ENCODE measurements around the gene IL17C. TPM values are rescaled to one million over a fixed set of nuclear protein-coding genes. Genes with fewer than 3 reads are reported as not detected.

The IL17C gene
- total and polyA plus RNA-seq, 10 of the 15 experiments (the other 5 are each of a cell fraction or from before 2014, with no cell fraction given): not detected

DNA sequence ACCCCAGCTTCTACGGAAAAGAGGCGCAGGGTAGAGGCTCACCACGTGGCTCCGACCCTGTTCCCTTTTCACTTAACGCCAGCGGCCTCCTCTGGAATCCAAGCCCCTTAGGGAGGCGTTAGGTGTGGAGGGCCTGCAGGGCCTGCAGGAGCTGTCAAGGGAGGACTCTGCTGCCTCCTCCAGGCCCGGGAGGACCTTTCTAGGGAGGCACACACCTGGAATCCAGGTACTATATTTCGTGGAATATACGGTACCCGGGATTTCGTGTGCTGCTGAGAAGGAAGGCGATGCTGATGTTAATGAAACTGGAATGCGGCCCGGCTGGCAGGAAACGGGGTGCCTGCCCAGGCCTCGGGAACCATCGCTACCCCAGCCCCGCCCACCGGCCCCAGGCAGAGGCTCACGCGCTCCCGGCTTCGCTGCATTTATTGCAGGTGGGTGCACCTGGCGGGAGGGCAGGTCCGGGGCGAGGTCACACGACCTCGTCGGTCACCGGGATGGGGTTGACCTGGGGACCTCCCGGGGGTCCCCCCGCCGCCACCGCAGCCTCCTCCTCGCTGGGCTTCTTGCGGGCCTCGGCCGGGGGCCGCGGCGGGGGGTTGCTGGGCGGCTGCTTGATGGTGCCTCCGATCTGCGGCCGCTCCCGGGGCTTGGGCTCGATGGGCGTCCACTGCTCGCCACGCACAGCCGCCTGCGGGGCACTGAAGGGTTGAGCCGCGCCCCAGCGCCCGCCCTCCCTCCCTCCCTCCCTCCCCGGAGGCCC lies 4.7 kb downstream of the IL17C start:
- POLR2A ChIA-PET: no interaction called here
- Histone ChIP-seq H3K9me3 (replicated peaks; ENCODE audit: control insufficient read depth, insufficient read depth, low read length) (no peaks in the 10 kb centered on the region), H3K79me2 (ENCODE audit: control insufficient read depth, insufficient read depth, low read length) (peaks cover 11% of the 10 kb centered on the region), H3K36me3 (ENCODE audit: control insufficient read depth in 2 of 2, insufficient read depth in 2 of 2, low read length in 1 of 2) (peaks cover 2 to 4% of the 10 kb centered on the region in 2 experiments; a peak in 2 of 4 replicates), H3K4me1 (ENCODE audit: control insufficient read depth, insufficient read depth, low read length) (peaks cover 19% of the 10 kb centered on the region), H3K4me3 (no peak overlapping the region), H4K20me1 (ENCODE audit: control insufficient read depth, insufficient read depth) (0 out of 2 replicates have a peak, but pooled peaks cover 7% of the 10 kb centered on the region), H3K27ac (ENCODE audit: control insufficient read depth, insufficient read depth) (no peak overlapping the region), H3K9ac (ENCODE audit: control insufficient read depth, insufficient read depth, low read length) (no peak overlapping the region), H3K4me2 (ENCODE audit: control insufficient read depth, insufficient read depth) (no peak overlapping the region), H3K27me3 (replicated peaks in 1 of 2; ENCODE audit: control insufficient read depth in 2 of 2, insufficient read depth in 2 of 2, low read length in 1 of 2) (peaks cover 13 to 18% of the 10 kb centered on the region in 2 experiments), H2AFZ (ENCODE audit: control insufficient read depth, low read depth, low read length) (no peak overlapping the region)
- BruUV-seq (replicated peaks): no TSS peak
- RAD21 ChIA-PET (ENCODE audit: unreplicated experiment): no interaction called here
- FAIRE-seq (no peak), DNase-seq (ENCODE audit: low read depth, low spot score) (no peak), ATAC-seq (no peak)
- CTCF ChIA-PET: no interaction called here
- 89% methylated on average over 32 of the region's 58 CpGs for WGBS (ENCODE audit: insufficient coverage, insufficient replicate concordance, low lambda C conversion rate, missing lambda C conversion rate)
- intact Hi-C loops (cut with micrococcal nuclease; ENCODE audit: unreplicated experiment): no loop called here
- in situ Hi-C loops (cut with MboI): no loop called here
- TF ChIP-seq POLR2A (IDR thresholded peaks at IDR 0.05; ENCODE audit: low read depth, low read length) (peak; percentile 30; the same call in 1 of the 2 replicates), ZBED1 (IDR thresholded peaks at IDR 0.05; ENCODE audit: borderline replicate concordance) (no peak)
- SMC1A ChIA-PET (ENCODE audit: uncharacterized antibody, unreplicated experiment): no interaction called here

DNA sequence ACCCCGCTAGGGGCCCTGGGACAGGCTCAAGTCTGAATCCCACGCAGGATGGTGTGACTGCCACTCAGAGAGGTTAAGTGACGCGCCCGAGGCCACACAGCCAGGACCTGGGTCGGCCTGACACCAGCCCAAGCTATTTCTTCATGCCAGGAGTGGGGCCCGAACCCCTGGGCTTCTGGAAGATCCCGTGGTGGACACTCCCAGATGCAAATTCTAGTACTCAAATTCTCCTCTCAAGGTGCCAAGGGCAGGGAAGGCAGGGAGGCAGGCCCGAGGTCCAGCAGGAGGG lies 5.2 kb downstream of the IL17C start:
- no peak overlapping the region for H2AFZ ChIP-seq (ENCODE audit: control insufficient read depth, low read depth, low read length)
- SMC1A ChIA-PET (ENCODE audit: uncharacterized antibody, unreplicated experiment): no interaction called here
- no TSS peak for BruUV-seq (replicated peaks)
- DNase-seq (ENCODE audit: low read depth, low spot score) (no peak), FAIRE-seq (no peak), ATAC-seq (no peak)
- H3K36me3 ChIP-seq (ENCODE audit: control insufficient read depth in 2 of 2, insufficient read depth in 2 of 2, low read length in 1 of 2): peaks cover 2 to 4% of the 10 kb centered on the region in 2 experiments; a peak in 2 of 4 replicates
- POLR2A ChIA-PET: no interaction called here
- H3K27ac ChIP-seq (ENCODE audit: control insufficient read depth, insufficient read depth): no peak overlapping the region
- H3K4me1 ChIP-seq (ENCODE audit: control insufficient read depth, insufficient read depth, low read length): peaks cover 16% of the 10 kb centered on the region
- H3K9me3 ChIP-seq (replicated peaks; ENCODE audit: control insufficient read depth, insufficient read depth, low read length): no peaks in the 10 kb centered on the region
- intact Hi-C loops (cut with micrococcal nuclease; ENCODE audit: unreplicated experiment) (no loop called here), in situ Hi-C loops (cut with MboI) (no loop called here)
- peaks cover 15% of the 10 kb centered on the region for H3K79me2 ChIP-seq (ENCODE audit: control insufficient read depth, insufficient read depth, low read length)
- CTCF ChIA-PET: no interaction called here
- peaks cover 10 to 13% of the 10 kb centered on the region in 2 experiments for H3K27me3 ChIP-seq (replicated peaks in 1 of 2; ENCODE audit: control insufficient read depth in 2 of 2, insufficient read depth in 2 of 2, low read length in 1 of 2)
- RAD21 ChIA-PET (ENCODE audit: unreplicated experiment): no interaction called here
- H4K20me1 ChIP-seq (ENCODE audit: control insufficient read depth, insufficient read depth): 0 out of 2 replicates have a peak, but pooled peaks cover 7% of the 10 kb centered on the region
- H3K4me3 ChIP-seq: no peak overlapping the region
- WGBS (ENCODE audit: insufficient coverage, insufficient replicate concordance, low lambda C conversion rate, missing lambda C conversion rate): 68% methylated on average over 8 of the region's 9 CpGs
- H3K4me2 ChIP-seq (ENCODE audit: control insufficient read depth, insufficient read depth): no peak overlapping the region
- no peak overlapping the region for H3K9ac ChIP-seq (ENCODE audit: control insufficient read depth, insufficient read depth, low read length)
- TF ChIP-seq NRF1 (conservative IDR thresholded peaks at IDR 0.05; ENCODE audit: low read depth, low read length): no peak
- TF ChIP-seq, protein P1, sequence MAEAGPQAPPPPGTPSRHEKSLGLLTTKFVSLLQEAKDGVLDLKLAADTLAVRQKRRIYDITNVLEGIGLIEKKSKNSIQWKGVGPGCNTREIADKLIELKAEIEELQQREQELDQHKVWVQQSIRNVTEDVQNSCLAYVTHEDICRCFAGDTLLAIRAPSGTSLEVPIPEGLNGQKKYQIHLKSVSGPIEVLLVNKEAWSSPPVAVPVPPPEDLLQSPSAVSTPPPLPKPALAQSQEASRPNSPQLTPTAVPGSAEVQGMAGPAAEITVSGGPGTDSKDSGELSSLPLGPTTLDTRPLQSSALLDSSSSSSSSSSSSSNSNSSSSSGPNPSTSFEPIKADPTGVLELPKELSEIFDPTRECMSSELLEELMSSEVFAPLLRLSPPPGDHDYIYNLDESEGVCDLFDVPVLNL (IDR thresholded peaks at IDR 0.05; ENCODE audit: low read depth, low read length): no peak
- no peak for TF ChIP-seq SUZ12 (IDR thresholded peaks at IDR 0.05; ENCODE audit: unreplicated experiment)
- TF ChIP-seq TBL1XR1 (IDR thresholded peaks at IDR 0.05; ENCODE audit: low read depth, low read length): no peak
- no peak for TF ChIP-seq EP300 (IDR thresholded peaks at IDR 0.05; ENCODE audit: borderline replicate concordance in 1 of 2, control insufficient read depth in 1 of 2, low read depth in 2 of 2, low read length in 2 of 2)
- TF ChIP-seq WRNIP1 (IDR thresholded peaks at IDR 0.05; ENCODE audit: borderline replicate concordance, low read depth, low read length): no peak
- TF ChIP-seq CEBPB (IDR thresholded peaks at IDR 0.05; ENCODE audit: borderline replicate concordance in 1 of 2, low read depth in 2 of 2, low read length in 2 of 2): no peak
- TF ChIP-seq NFYA (IDR thresholded peaks at IDR 0.05; ENCODE audit: borderline replicate concordance, low read depth, low read length): no peak
- no peak for TF ChIP-seq ASH2L (IDR thresholded peaks at IDR 0.05; ENCODE audit: borderline replicate concordance, low read depth)
- TF ChIP-seq, protein P2, sequence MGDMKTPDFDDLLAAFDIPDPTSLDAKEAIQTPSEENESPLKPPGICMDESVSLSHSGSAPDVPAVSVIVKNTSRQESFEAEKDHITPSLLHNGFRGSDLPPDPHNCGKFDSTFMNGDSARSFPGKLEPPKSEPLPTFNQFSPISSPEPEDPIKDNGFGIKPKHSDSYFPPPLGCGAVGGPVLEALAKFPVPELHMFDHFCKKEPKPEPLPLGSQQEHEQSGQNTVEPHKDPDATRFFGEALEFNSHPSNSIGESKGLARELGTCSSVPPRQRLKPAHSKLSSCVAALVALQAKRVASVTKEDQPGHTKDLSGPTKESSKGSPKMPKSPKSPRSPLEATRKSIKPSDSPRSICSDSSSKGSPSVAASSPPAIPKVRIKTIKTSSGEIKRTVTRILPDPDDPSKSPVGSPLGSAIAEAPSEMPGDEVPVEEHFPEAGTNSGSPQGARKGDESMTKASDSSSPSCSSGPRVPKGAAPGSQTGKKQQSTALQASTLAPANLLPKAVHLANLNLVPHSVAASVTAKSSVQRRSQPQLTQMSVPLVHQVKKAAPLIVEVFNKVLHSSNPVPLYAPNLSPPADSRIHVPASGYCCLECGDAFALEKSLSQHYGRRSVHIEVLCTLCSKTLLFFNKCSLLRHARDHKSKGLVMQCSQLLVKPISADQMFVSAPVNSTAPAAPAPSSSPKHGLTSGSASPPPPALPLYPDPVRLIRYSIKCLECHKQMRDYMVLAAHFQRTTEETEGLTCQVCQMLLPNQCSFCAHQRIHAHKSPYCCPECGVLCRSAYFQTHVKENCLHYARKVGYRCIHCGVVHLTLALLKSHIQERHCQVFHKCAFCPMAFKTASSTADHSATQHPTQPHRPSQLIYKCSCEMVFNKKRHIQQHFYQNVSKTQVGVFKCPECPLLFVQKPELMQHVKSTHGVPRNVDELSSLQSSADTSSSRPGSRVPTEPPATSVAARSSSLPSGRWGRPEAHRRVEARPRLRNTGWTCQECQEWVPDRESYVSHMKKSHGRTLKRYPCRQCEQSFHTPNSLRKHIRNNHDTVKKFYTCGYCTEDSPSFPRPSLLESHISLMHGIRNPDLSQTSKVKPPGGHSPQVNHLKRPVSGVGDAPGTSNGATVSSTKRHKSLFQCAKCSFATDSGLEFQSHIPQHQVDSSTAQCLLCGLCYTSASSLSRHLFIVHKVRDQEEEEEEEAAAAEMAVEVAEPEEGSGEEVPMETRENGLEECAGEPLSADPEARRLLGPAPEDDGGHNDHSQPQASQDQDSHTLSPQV (IDR thresholded peaks at IDR 0.05): no peak
- no peak for TF ChIP-seq ZNF274 (IDR thresholded peaks at IDR 0.05; ENCODE audit: insufficient read depth, insufficient read length)
